HG03135 (cell line): ENCODE results near the gene GOT1.

Source experiments
- ATAC-seq: cut with Tn5 transposase; IDR thresholded peaks from one replicate; pipeline ENCODE4 v1.9.1; 2021; ENCODE audit warnings: mild to moderate bottlenecking, moderate library complexity; ENCODE audit not compliant: unreplicated experiment

Gene GOT1

DNA sequence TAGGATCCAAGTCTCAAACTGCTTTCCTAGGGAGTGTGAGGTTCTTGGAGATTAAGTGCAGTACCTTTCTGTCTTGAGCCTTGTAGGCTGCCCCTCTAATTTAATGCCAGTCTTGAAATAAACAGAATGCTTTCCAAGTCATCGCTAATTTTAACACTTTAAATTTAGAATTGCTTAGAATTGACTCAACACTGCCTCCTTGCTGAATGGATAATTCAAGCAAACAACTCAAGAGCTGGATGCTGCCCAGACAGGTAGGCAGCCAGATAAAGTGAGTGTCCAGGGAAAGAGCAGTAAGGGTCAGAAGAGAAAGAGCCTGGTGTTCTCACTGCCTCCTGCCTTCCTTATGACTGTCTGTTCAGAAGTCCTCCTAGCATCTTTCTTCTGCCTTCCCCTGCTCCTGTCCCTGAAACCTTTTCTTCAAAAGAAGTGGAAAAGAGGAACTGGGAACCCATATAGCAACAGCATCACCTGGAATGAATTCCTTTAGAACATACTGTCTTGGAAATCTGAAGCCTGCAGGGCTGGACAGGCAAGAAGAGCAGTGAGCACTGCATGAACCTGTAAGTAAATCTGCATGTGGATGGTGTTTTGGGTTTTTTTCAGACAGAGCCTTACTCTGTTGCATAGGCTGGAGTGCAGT, 3.1 kb upstream of the GOT1 start:
- no peak for ATAC-seq

DNA sequence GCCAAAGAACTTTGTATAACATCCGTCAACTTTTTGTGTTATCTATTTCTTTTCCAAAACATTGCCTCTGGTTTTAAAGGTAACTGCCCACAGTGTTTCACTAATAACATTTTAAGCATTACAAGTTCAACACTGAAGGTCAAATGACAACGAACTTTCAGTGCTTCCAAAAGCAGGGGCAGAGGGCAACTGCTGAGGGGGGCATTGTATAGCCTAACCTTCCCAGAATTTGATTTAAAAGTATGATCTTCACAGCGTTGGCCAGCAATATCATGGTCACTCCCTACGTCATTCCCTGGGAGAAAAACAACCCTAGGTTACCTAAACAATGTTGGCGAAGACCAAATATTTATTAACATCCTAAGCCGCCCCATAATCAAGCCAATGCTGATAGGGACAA, 2.5 kb upstream of the GOT1 start:
- no peak for ATAC-seq

DNA sequence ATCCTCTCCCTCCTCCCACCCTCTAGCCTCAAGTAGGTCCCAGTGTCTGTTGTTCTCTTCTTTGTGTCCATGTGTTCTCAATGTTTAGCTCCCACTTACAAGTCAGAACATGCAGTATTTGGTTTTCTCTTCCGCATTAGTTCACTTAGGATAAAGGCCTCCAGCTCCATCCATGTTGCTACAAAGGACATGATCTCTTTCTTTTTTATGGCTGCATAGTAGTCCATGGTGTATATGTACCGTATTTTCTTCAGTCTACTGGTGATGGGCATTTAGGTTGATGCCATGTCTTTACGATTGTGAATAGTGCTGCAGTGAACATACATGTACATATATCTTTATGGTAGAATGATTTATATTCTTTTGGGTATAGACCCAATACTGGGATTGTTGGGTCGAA, 1.6 kb upstream of the GOT1 start:
- no peak for ATAC-seq

DNA sequence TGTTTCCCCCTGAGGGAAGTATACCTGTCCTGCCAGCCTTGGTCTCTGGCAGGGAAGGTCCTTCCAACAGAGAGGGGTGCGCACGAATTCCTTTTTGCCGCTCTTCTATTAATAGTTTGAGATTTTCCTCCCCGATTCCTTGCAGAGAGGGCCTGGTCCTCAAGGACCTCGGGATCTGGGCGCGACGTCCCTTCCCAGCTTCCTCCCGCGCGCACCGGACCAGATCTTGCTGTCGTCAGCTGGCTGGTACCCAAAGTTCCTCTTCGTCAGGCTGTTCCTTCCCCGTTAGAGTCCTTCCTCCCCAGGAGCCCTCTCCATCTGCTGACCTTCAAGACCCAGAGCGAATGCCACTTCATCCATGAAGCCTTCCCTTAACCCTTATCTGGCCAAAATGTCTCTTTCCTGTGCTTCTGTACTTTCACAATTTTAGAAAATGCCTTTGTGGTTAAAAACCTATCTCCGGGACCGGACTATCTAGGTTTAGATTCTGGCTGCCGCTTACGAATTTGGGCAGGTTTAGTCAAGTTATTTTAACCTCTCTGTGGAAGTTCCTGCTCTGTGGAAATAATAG, 851 bp upstream of the GOT1 start:
- no peak for ATAC-seq

DNA sequence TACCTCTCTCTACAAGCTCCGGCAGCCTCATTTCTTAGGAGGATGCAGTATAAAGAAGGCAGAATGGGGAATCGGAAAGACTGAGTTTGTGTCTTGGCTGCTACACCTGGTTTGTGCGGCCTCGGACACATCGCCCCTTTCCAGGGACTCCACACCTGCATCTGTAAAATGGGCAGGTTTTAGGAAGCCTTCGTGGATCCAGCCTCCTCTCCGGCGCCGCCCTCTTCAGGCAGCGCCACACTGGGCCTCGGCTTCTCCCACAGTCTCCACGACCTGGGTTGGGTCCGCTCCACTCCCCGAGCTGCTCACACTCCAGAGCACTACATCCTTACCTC, 341 bp downstream of the GOT1 start:
- ATAC-seq, result peak; percentile 14

DNA sequence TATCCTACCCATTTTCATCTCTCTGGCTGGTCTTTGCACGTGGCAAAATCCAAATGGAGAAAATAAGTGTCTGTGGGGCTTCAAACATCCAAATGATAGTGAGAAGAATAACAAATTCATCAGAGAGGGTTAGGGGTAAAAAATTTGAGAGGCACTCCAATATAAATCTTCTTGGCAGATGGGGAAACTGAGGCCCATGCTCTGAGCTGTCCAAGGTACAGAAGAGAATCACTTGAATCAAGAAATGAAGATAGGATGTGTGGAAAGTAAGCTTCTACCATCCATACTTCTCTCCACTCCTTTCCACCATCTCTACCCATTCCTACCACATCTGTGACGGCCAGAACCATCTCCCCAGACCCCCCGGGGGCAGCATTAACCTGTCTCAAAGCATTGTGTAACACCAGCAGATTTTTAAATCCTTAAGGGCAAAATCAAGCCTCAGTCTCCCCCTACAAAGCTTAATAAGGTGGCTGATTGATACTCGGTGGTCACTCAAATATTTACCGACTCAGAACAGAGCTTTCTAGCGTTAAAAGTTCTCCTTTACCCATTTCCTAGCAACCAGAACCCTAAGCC, 818 bp downstream of the GOT1 start:
- no peak for ATAC-seq

DNA sequence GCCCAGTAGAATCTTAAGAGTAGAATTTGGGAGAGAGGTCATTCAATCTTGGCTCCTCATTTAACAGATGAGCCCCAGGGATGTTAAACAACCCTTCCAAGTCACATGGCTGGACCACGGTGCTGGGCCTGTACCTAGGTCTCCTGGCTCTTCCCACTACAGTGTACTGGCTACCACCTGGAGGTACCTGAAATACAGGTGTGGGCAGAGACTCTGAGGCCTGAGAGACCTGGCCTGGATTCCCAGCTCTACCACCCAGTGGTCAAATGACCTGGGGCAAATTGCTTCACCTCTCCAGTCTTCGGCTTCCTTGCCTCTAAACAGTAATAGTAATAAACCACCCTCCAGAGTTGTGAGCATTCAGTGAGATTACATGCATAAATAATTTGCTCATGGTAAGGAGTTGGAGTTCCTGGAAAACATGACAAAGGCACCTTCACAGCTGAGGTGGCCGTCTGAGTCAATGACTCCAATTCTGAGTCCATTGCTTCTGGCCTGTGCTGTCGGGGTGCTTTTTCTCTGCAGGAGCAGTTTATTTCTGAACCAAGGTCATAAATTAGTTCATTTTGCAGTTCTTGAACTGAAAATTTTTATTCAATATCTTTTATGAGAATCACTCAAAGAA, 2.7 kb downstream of the GOT1 start:
- ATAC-seq, result no peak

DNA sequence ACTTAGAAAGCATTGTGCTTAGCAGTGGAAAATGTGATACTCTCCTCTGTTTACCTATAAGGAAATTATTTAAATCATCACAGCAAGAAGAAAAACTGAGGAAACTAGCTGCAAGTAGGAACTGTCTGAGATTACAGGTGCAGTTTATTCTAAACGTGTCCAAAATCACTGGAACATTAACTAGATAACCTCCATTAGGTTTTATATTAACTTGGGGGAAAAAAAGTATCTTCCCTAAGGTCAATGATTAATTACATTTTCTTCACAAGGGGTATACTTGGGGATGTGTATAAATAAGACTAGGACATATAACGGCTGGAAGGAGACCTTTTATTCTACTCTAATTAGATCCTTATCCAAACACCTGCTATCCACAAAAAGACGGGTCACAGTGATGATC, 3.7 kb downstream of the GOT1 start:
- no peak for ATAC-seq

DNA sequence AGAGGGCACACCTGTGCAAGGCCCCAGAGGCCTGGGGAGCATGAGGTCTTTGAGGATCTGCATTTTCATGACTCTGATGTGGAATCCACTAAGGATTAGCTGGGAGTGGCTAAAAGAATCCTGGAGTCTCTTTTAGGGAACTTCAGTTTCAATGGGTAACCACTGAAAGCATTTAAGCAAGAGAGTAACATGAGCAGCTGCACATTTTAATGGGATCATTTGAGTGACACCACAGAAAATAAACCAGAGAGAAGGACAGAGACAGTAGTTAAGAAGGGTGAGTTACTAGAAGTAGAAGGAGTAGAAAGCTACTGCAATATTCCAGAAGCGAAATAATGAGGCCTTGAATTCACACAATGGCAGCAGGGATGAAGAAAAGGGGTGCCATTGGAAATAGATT, 5.2 kb downstream of the GOT1 start:
- ATAC-seq, result no peak

DNA sequence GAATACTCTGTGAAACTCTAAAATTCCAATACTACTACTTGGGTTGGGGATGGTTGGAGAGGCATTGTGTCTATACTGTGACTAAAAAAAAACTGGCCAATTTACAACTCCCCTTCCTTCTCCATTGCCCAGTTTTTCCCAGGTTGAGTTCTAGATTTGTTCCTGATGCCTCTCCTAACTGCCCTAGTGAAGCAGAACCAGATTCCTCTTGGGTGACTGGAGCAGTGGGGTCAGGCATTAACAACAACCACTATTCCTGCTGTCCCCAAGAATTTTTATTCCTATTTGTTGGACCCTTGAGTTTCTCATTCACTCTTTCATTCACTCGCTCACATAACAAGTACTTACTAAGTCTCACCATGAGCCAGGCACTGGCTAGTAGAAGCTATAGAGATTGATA, 5.8 kb downstream of the GOT1 start:
- ATAC-seq, result no peak

DNA sequence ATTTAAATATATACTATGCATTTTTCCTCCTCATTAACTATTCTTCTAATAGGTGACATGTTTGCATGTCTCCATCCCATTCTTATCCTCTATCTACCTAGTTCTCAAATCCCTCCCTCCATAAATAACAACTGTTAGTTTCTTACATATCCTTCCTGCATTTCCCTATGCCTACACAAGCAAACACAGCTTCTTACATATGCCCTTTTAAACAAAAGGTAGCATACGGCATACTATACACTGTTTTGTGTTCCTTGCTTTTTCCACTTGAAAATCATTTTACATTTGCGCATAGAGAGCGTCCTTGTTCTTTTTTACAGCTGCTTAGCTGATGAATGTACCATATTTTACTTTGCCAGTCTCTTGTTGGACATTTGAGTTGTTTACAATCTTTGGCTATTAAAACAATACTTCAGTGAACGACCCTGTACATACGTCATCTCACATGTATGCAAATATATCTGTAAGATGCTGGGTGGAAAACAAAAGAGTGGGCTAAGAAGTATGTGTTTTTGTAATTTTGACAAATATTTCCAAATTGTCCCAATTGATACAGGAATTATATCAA, 7.8 kb downstream of the GOT1 start:
- no peak for ATAC-seq

DNA sequence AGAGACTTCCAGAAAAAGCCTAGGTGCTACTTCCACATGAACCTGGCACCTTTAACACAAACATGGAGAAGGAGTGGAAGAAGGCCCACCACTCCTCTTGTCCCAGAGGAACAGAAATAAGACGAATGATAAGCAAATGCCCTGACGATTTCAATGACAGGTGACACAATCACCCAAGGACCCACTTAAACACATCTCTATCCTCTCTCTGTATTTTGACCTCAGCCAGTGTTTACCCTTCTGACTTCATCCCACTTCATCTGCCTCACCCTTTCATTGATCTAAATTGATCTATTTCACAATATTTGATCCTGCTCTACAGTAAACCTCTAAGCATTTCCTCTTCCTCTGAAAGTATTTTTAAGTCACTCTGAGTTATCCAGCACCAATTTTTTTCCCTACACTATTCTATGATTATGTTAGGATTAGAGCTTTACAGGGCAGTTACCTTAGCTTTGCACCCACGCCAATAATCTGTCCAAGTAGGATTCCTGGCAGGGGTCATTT, 9.1 kb downstream of the GOT1 start:
- no peak for ATAC-seq

DNA sequence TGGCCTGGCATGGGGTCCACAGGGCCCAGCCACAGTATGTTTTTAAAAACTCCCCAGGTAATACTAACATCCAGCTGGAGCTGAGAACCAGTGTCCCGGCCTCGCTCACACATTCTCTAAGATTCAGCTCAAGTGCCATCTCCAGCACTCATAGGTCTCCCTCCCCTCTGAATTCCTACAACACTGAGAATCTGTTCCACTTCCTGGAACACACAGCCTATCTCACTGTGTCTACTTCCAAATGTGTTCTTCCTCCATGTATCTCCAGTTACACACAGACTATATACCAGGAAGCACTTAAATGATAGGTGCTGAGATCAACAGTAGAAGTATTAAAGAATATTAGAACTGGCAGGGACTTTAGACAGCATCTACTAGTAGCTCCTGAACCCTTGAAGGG, 10.7 kb downstream of the GOT1 start:
- ATAC-seq, result no peak

DNA sequence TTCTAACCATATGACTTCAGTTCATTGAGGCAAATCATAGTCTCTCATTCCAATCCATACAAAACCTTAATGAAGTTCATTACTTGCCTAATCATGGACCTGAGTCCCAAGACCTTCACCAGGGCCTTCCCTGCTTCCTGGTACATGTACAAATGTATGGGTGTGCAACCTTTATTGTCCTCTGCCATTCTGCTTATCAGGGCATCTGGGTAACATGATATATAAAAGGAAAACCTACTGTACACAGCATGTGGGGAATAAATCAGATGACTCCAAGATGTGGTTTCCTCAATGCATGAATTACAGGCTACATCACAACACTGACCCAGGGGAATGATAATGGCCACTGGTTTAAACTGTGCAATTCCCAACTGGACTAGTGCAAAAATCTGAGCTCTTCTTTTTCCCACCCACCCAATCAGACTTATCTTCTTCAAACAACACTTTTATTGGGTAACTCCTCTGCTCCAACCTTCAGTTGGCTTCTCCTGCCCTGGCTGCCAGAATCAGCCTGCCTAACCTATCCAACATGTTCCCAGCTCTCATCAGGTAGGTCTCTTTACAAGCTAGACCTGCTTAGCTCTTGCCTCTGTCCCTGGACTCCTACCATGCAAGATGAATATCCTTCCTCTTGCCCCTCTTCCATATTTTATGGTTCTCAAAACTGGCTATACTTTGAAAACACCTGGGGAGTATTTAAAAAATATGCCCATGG, 11.4 kb downstream of the GOT1 start:
- no peak for ATAC-seq

DNA sequence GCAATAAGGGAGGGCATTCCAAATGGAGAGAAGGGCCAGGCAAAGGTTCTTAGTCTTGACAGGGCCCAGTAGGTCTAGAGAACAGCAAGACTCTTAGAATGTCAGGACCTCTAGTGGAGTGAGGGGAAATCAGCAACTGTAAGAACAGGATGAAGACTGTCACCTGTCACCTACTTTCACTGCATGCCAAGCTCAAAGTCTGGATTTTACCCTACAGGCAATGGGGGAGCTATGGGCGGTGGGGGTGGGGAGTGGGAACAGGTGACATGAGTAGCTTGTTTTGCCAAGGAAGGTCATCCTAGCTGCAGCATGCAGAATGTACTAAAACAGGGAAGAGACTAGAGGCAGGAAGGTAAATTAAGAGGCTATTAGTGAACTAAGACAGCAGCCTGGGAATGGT, 18.3 kb downstream of the GOT1 start:
- no peak for ATAC-seq

DNA sequence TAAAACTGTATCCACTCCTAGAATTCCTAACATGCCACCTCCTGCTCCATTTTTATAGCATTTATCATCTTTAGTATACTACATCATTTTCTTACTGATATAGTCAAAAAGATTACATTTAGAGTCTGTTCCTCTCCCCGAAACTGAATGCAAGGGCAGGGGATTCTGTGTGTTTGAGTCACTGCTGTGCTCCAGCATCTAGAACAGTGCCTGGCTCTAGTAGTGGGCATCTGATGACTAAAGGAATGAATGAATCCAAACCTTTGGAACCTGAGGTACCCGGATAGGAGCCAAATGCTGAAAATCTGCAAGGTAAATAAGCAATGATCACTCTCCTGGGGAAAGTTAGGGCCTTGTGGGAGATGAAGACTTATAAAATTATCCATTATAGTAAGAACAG, 18.9 kb downstream of the GOT1 start:
- no peak for ATAC-seq

DNA sequence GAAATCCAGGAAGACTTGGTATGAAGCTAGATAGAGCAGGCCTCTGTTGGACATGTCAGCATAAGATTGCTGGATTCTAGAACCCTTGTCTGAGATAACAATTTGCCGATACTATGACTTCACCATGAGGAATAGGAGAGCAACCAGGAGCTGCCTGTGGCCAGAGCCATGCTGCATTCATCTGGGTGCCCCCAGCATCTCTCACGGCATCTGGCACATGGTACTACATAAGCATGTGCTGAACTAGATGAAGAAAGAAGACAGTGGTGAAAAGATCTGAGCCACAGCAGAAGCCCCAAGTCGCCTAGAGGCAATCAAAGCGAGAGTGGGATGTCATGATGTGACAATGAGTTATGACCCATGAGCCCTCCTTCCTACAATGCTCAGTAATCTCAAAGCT, 19.5 kb downstream of the GOT1 start:
- ATAC-seq, result no peak

DNA sequence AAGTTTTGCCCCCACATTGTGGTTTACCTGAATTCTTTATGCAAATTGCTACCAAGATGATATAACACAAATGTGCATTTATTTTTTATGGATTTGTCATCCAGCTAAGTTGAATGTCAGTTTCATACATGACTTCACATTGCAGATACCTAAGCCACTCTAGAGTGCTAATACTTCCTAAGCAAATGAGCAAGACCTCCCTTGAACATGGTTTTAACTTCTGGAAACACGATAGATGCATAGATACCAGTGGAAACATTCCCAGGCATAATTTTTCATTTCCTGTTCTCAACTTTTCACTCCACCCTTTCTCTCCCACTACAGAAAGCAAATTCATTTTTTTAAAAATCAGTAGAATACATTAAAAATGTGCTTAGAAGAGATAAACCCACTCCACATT, 20.3 kb downstream of the GOT1 start:
- no peak for ATAC-seq

DNA sequence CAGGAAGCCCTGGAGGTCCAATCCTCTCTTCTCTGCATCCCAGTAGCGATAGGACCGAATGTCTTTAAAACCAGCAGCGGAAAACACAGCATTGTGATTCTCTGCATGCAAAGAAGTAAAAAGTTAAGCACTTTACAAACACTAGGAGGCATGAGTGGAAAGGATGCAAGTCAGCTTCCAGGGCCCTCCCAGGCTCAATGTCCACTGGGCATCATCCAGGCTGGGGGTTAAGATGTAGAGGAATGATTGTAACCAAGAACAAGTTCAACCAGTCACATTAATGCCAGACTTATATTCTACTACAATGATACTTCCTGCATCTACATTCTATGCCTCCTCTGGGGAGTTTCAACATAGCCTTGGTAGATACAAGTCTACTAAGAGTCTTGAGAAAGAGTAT, 24.3 kb downstream of the GOT1 start:
- ATAC-seq, result no peak

DNA sequence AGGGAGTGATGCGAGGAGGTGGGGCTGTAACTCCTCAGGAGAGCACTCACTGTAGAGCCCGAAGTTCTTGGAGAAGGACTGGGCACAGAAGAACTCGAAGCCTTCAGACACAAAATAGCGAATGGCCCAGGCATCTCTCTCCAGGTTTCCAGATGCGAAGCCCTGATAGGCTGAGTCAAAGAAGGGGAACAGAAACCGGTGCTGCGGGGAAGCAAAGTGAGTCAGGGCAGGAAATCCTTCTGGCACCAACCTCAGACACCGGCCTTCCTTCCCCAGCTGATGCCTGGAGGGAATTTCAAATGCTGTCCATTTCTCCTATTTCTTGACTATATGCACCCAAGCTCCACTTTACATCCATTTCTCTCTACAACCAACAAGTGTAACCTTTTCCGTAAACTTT, 26.8 kb downstream of the GOT1 start:
- ATAC-seq, result no peak

DNA sequence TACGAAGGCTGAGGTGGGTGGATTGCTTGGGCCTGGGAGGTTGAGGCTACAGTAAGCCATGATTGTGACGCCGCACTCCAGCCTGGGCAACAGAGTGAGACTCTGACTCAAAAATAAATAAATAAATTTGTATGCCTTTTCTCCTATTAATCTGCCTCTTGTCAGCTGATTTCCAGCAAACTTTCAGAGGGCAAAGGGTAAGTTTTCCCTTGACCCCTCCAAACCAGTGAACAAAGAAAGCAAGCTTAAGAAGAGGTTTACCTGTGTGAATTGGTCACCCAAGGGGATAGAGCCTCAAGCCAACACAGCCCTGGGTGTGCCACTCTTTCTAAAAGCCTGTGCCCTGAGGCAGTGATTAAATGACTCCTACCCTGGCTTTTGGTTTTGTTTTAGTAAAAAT, 30.8 kb downstream of the GOT1 start:
- ATAC-seq, result no peak
